Gastroesophageal sphincter (tissue), 4 donors: Measurements from ENCODE around the gene ZNF521. TPM values are rescaled to one million over a fixed set of nuclear protein-coding genes. Genes with fewer than 3 reads are reported as not detected.
A peak's percentile ranks its signal among the peaks of the same experiment; 100 is the strongest.

Source experiments
- ATAC-seq: fragments of 150-250 bp; one replicate; pipeline ENCODE4 v1.9.1; 2016; ENCODE audit warnings: mild to moderate bottlenecking, moderate library complexity
- H3K27ac ChIP-seq, 4 donors: fragments of 200-600 bp; sonication (generic) in 3 of 4; 1 replicate in 3 of 4; 2 replicates in 1 of 4; pipeline ENCODE4 v1.5.1; 2016 to 2019
- H3K27me3 ChIP-seq: fragments of 200-600 bp; sonication (generic); one replicate; pipeline ENCODE4 v1.5.1; 2019
- H3K36me3 ChIP-seq, 2 donors: fragments of 200-600 bp; sonication (generic); one replicate each; pipeline ENCODE4 v1.5.1; 2019; ENCODE audit warnings: control low read depth in 1 of 2
- H3K4me1 ChIP-seq, 3 donors: fragments of 200-600 bp; sonication (generic); 1 replicate in 2 of 3; 2 replicates in 1 of 3; pipeline ENCODE4 v1.5.1; 2016 to 2019; ENCODE audit warnings: control low read depth in 2 of 3
- H3K4me3 ChIP-seq, 2 donors: fragments of 200-600 bp; sonication (generic); one replicate each; pipeline ENCODE4 v1.5.1; 2019; ENCODE audit warnings: mild to moderate bottlenecking in 1 of 2, moderate library complexity in 1 of 2
- H3K9me3 ChIP-seq, 3 donors: fragments of 200-600 bp; sonication (generic); one replicate each; pipeline ENCODE4 v1.5.1; 2017 to 2019; ENCODE audit warnings: control low read depth in 2 of 3
- EP300 ChIP-seq: sonication (generic); formaldehyde crosslinking; IDR thresholded peaks from one replicate; pipeline ENCODE4 v1.6.1; 2017; ENCODE audit warnings: antibody characterized with exemption, mild to moderate bottlenecking
- POLR2A ChIP-seq, 2 donors: fragments of 450-650 bp; IDR thresholded peaks; one replicate each; pipeline ENCODE4 v1.6.1; 2017; ENCODE audit warnings: antibody characterized with exemption in 2 of 2, mild to moderate bottlenecking in 2 of 2, moderate library complexity in 1 of 2
- POLR2AphosphoS5 ChIP-seq: sonication (generic); formaldehyde crosslinking; IDR thresholded peaks from one replicate; pipeline ENCODE4 v1.6.1; 2017; ENCODE audit warnings: antibody characterized with exemption
- WGBS, 2 donors: methylation state at CpG; one replicate each; pipeline ENCODE4 v1.1.5; 2018; ENCODE audit warnings: low coverage in 1 of 2; 5-methylcytosine and 5-hydroxymethylcytosine counted together
- total RNA-seq, 4 donors: library from RNA; depleted of rRNA; stranded (reverse); fragments of >200 nt; gene quantifications; one replicate each; pipeline ENCODE4 v1.1.0, GENCODE V29; 2016
- TF ChIP-seq, protein P1 (sequence below), 4 experiments: fragments of 200-600 bp in 2 of 4; fragments of 450-650 bp in 2 of 4; sonication (generic) in 1 of 4; IDR thresholded peaks; one replicate each; pipeline ENCODE4 v1.5.1; 2017 to 2019; ENCODE audit warnings: antibody characterized with exemption in 4 of 4, mild to moderate bottlenecking in 2 of 4, moderate library complexity in 2 of 4

The ZNF521 gene
- total RNA-seq, 4 donors from 2014 or later, result 9.9 to 29.3 (median 13.4) TPM

DNA sequence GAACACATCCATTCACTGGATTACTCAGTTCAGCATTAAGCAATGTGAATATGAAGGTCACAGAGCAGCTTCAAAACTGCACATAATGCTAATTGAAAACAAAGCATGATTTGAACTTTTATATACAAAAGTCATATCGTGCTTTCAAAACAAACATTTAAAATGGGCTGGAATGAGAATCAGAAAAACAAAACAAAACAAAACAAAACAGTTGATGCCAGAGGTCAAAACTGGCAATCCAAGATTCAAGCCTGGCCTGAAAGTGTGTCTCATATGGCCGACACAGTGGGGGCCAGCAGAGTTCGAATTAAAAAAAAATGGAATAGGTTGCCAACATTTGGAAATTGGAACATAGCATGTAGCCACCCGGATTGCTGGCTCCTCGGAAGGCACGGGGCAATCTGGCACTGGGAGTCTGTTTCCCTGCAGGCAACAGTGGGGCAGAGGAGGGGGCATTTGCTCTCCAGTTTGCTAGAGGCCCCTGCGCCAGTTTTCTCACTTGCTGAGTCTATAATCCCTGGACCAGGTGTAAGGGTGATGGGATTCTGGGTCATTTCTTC lies 294.4 kb downstream of the ZNF521 start:
- WGBS, 2 donors, result 44 to 66% methylated on average over 3 to 5 of the region's 7 CpGs
- Histone ChIP-seq H3K4me1 (no peaks in the 10 kb centered on the region), H3K9me3 (no peaks in the 10 kb centered on the region), H3K27ac (no peak overlapping the region), H3K27me3 (no peaks in the 10 kb centered on the region), H3K36me3 (no peaks in the 10 kb centered on the region), H3K4me3 (no peak overlapping the region)
- TF ChIP-seq EP300, result no peak
- TF ChIP-seq POLR2A (IDR thresholded peaks at IDR 0.05), result no peak
- TF ChIP-seq, protein P1, sequence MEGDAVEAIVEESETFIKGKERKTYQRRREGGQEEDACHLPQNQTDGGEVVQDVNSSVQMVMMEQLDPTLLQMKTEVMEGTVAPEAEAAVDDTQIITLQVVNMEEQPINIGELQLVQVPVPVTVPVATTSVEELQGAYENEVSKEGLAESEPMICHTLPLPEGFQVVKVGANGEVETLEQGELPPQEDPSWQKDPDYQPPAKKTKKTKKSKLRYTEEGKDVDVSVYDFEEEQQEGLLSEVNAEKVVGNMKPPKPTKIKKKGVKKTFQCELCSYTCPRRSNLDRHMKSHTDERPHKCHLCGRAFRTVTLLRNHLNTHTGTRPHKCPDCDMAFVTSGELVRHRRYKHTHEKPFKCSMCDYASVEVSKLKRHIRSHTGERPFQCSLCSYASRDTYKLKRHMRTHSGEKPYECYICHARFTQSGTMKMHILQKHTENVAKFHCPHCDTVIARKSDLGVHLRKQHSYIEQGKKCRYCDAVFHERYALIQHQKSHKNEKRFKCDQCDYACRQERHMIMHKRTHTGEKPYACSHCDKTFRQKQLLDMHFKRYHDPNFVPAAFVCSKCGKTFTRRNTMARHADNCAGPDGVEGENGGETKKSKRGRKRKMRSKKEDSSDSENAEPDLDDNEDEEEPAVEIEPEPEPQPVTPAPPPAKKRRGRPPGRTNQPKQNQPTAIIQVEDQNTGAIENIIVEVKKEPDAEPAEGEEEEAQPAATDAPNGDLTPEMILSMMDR (IDR thresholded peaks at IDR 0.05), result no peak
- TF ChIP-seq POLR2AphosphoS5, result no peak
- no peak for ATAC-seq

DNA sequence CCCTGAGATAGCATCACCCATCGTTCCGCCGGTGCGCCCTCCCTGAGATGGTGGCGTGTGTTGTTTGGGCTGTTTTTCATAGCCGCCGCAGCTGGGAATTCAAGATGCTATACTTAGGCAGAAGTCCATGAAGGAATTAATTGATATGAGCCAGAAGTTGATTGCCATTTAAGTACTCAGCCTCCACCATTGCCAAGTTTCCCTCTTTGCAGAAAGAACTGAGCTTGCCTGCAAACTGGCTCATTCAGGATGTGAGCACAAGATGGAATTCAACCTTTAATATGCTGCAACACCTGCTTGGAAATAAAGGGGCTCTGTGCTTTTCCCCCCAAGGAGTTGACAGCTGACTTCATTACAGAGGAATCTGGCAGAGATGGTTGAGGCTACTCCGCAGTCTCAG lies 295.5 kb downstream of the ZNF521 start:
- Histone ChIP-seq H3K9me3 (no peaks in the 10 kb centered on the region), H3K36me3 (no peaks in the 10 kb centered on the region), H3K4me1 (no peaks in the 10 kb centered on the region), H3K27ac (no peak overlapping the region), H3K4me3 (no peak overlapping the region), H3K27me3 (no peaks in the 10 kb centered on the region)
- WGBS, 2 donors, result 69 to 83% methylated on average over 1 to 7 of the region's 8 CpGs
- no peak for ATAC-seq
- no peak for TF ChIP-seq EP300

DNA sequence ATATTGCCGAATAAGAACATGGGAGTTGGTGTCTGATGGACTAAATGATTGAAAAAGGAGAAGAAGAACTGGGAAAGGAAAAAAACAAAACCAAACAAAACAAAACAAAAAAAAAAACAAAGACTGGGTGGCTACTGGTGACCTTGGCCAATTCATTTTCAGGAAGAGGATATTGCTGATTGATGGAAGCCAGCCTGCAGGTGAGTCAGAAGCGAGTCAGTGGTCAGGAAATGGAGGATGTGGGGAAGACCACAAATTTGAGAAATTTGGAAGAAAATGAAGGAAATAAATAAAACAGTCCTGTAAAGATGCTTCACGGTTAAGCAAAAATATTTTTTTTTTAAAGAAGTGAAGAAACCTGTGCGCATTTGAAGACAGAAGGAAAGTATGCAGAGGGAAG lies 296.9 kb downstream of the ZNF521 start:
- Histone ChIP-seq H3K36me3 (no peaks in the 10 kb centered on the region), H3K4me1 (no peaks in the 10 kb centered on the region), H3K4me3 (no peak overlapping the region), H3K27me3 (peaks cover 3% of the 10 kb centered on the region), H3K27ac (no peak overlapping the region), H3K9me3 (no peaks in the 10 kb centered on the region)
- WGBS, 2 donors, result 79 to 85% methylated on average over 4 of the region's 4 CpGs
- no peak for ATAC-seq
- TF ChIP-seq POLR2AphosphoS5 (no peak), POLR2A (IDR thresholded peaks at IDR 0.05) (no peak)

DNA sequence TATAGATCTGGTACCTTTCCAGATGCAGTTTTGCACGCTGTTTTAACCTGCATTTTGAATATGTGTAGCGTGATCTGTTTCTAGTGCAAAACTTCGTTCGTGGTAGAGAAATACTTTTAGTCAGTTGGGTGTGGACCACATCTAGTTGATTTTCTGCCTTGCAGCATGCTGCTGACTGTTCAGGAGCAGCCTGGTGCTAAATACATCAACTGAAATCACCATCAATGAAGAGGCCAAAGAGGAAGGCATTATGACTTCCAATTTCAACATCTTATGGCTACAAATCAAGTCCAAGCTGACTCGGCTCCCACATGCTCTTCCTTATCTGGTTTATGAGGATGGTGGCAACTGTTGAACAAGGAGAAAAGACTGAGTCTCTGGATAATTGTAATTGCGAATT lies 298.5 kb downstream of the ZNF521 start:
- no peaks in the 10 kb centered on the region for H3K36me3 ChIP-seq
- H3K4me3 ChIP-seq, result no peak overlapping the region
- 85 to 88% methylated on average over 5 of the region's 6 CpGs for WGBS, 2 donors
- no peaks in the 10 kb centered on the region for H3K4me1 ChIP-seq
- no peak for TF ChIP-seq POLR2AphosphoS5
- no peak for TF ChIP-seq POLR2A (IDR thresholded peaks at IDR 0.05)
- TF ChIP-seq, protein P1 (IDR thresholded peaks at IDR 0.05), result no peak
- no peak for TF ChIP-seq EP300
- H3K27ac ChIP-seq, result no peak overlapping the region
- peaks cover 4% of the 10 kb centered on the region for H3K27me3 ChIP-seq
- ATAC-seq, result peak; percentile 13
- no peaks in the 10 kb centered on the region for H3K9me3 ChIP-seq

DNA sequence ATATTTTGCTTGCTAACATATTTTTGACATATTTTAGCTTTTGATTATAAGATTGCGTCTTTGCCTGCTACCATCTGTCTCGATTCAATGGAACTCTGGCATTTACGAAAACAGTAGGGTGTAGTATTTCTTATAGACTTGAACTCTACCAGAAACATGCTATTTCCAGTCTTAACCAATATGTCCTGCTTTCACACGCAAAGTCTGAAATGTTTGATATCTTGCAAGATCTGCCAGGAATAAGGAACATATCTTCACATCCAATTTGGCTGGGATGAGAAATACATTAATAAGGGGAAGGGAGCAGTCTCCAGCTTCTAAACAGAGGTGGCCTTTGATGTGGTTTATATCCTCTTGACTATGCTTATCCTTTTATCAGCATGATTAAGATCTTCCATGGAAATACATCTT lies 299.4 kb downstream of the ZNF521 start:
- TF ChIP-seq POLR2AphosphoS5 (no peak), POLR2A (IDR thresholded peaks at IDR 0.05) (no peak), EP300 (no peak)
- TF ChIP-seq, protein P1 (IDR thresholded peaks at IDR 0.05), result no peak
- Histone ChIP-seq H3K27me3 (peaks cover 11% of the 10 kb centered on the region), H3K36me3 (no peaks in the 10 kb centered on the region), H3K9me3 (no peaks in the 10 kb centered on the region), H3K4me1 (no peaks in the 10 kb centered on the region), H3K27ac (no peak overlapping the region), H3K4me3 (no peak overlapping the region)
- ATAC-seq, result no peak
- 72 to 80% methylated on average over 4 of the region's 4 CpGs for WGBS, 2 donors

DNA sequence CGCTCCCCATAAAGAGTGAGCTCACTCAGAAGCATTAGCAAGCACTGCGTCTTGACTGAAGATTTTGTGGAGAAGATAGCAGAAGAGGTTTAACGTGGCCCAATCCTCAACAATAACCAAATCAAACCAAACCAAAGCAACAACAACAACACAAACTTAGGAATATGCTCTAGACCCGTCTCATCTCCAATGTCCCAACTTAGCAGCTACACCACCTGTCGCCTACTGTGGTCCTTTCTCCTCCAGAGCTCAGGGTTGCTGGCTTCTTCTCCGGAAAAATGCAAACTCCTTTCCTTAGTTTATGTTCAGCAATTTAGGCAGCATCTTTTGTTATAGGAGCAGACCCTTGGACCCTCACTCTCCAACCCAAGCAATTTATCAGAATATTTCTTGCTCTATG lies 301.4 kb downstream of the ZNF521 start:
- Histone ChIP-seq H3K27ac (no peak overlapping the region), H3K4me3 (no peak overlapping the region), H3K4me1 (no peaks in the 10 kb centered on the region), H3K27me3 (peaks cover 27% of the 10 kb centered on the region), H3K36me3 (no peaks in the 10 kb centered on the region), H3K9me3 (no peaks in the 10 kb centered on the region)
- ATAC-seq, result no peak
- 95 to 98% methylated on average over 4 to 5 of the region's 6 CpGs for WGBS, 2 donors
- TF ChIP-seq EP300 (no peak), POLR2AphosphoS5 (no peak), POLR2A (IDR thresholded peaks at IDR 0.05) (no peak)
- TF ChIP-seq, protein P1 (IDR thresholded peaks at IDR 0.05), result no peak
